ENCODE results near the gene RHOA. TPM values are rescaled to one million over a fixed set of nuclear protein-coding genes. Genes with fewer than 3 reads are reported as not detected.
"Not testable (repeated sequence)": the region's sequence is repeated elsewhere in the genome, so short reads cannot be mapped to it uniquely, and the experiment has no call there.

RHOA gene
- total RNA-seq, 1 donor from 2014 or later, result 501 TPM

DNA sequence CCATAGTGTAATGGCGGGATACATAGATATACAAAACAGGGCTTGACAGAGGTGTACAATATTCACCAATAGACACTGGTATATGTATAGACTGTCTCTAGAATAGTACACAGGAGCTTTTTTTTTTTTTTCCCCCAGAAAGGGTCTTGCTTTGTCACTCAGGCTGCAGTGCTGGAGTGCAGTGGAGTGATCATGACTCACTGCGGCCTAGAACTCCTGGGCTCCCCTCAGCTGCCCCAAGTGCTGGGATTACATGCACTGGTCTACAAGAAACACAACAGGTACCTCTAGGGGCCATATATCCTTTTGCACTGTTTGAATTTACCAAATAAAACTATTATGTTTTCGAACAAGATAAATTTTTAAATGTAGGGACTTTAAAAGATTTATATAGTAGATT, 12.3 kb downstream of the RHOA start:
- Histone ChIP-seq H3K4me3 (ENCODE audit: low read depth, low read length) (no peak overlapping the region), H3K36me3 (ENCODE audit: control insufficient read depth, insufficient read depth, low read length) (no peaks in the 10 kb centered on the region), H3K27me3 (ENCODE audit: control insufficient read depth, insufficient read depth, low read length) (no peaks in the 10 kb centered on the region)
- TF ChIP-seq CTCF (IDR thresholded peaks at IDR 0.05; ENCODE audit: insufficient read depth, low read length, poor library complexity, severe bottlenecking), result no peak
- DNase-seq (ENCODE audit: low read depth), result no peak

- H3K27me3 ChIP-seq (ENCODE audit: control insufficient read depth, insufficient read depth, low read length), result no peaks in the 10 kb centered on the region
- no peak for TF ChIP-seq CTCF (IDR thresholded peaks at IDR 0.05; ENCODE audit: insufficient read depth, low read length, poor library complexity, severe bottlenecking)
- no peaks in the 10 kb centered on the region for H3K36me3 ChIP-seq (ENCODE audit: control insufficient read depth, insufficient read depth, low read length)
- no peak for DNase-seq (ENCODE audit: low read depth)
- H3K4me3 ChIP-seq (ENCODE audit: low read depth, low read length), result no peak overlapping the region
These were observed 14.3 kb downstream of the RHOA start for GRCh38 chr3:49397470-49397869.

DNA sequence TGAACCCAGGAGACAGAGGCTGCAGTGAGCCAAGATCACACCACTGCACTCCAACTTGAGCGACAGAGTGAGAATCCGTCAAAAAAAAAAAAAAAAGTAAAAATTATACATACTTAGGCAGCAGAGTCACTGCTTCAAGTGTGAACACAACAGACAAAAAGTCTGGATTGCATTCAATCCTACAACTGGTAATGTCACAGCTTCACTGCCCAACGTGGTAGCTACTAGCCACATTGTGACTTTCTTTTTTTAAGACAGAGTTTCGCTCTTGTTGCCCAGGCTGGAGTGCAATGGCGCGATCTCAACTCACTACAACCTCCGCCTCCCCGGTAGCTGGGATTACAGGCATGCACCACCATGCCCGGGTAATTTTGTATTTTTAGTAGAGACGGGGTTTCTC, 20.5 kb downstream of the RHOA start:
- not testable (repeated sequence) for H3K27me3 ChIP-seq (ENCODE audit: control insufficient read depth, insufficient read depth, low read length); H3K36me3 ChIP-seq (ENCODE audit: control insufficient read depth, insufficient read depth, low read length); H3K4me3 ChIP-seq (ENCODE audit: low read depth, low read length); DNase-seq (ENCODE audit: low read depth)

GRCh38 chr3:49389297-49389696, 22.5 kb downstream of the RHOA start:
- H3K4me3 ChIP-seq (ENCODE audit: low read depth, low read length), result no peak overlapping the region
- no peak for TF ChIP-seq CTCF (IDR thresholded peaks at IDR 0.05; ENCODE audit: insufficient read depth, low read length, poor library complexity, severe bottlenecking)
- no peaks in the 10 kb centered on the region for H3K27me3 ChIP-seq (ENCODE audit: control insufficient read depth, insufficient read depth, low read length)
- H3K36me3 ChIP-seq (ENCODE audit: control insufficient read depth, insufficient read depth, low read length), result no peaks in the 10 kb centered on the region
- DNase-seq (ENCODE audit: low read depth), result no peak

GRCh38 chr3:49388289-49388820, 23.4 kb downstream of the RHOA start:
- no peak for TF ChIP-seq CTCF (IDR thresholded peaks at IDR 0.05; ENCODE audit: insufficient read depth, low read length, poor library complexity, severe bottlenecking)
- H3K36me3 ChIP-seq (ENCODE audit: control insufficient read depth, insufficient read depth, low read length), result no peaks in the 10 kb centered on the region
- DNase-seq (ENCODE audit: low read depth), result no peak
- H3K4me3 ChIP-seq (ENCODE audit: low read depth, low read length), result no peak overlapping the region
- no peaks in the 10 kb centered on the region for H3K27me3 ChIP-seq (ENCODE audit: control insufficient read depth, insufficient read depth, low read length)

- no peak for TF ChIP-seq CTCF (IDR thresholded peaks at IDR 0.05; ENCODE audit: insufficient read depth, low read length, poor library complexity, severe bottlenecking)
- H3K4me3 ChIP-seq (ENCODE audit: low read depth, low read length), result no peak overlapping the region
- no peak for DNase-seq (ENCODE audit: low read depth)
- no peaks in the 10 kb centered on the region for H3K36me3 ChIP-seq (ENCODE audit: control insufficient read depth, insufficient read depth, low read length)
- H3K27me3 ChIP-seq (ENCODE audit: control insufficient read depth, insufficient read depth, low read length), result no peaks in the 10 kb centered on the region
These were observed 24.1 kb downstream of the RHOA start for GRCh38 chr3:49387721-49388120.

Measured in kidney epithelial cell (primary cell).